ENCODE data around the gene CBLN4.

DNA sequence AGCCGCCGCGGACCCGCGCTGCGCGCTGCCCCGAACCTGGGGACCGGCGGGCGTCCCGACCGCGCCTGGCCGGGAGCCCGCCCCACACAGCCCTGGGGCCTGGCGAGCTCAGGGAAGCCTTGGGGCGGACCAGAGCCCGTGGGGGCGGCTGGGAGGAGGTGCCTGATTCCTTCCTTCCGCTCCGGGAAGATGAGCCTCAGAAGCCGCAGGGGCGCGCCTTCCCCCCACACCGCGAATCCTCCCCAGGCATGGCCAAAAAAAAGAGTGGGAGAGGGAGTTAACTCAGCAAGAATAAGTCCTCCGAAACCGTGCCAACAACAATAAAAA lies at the start of gene CBLN4:
- TF ChIP-seq, protein P1, sequence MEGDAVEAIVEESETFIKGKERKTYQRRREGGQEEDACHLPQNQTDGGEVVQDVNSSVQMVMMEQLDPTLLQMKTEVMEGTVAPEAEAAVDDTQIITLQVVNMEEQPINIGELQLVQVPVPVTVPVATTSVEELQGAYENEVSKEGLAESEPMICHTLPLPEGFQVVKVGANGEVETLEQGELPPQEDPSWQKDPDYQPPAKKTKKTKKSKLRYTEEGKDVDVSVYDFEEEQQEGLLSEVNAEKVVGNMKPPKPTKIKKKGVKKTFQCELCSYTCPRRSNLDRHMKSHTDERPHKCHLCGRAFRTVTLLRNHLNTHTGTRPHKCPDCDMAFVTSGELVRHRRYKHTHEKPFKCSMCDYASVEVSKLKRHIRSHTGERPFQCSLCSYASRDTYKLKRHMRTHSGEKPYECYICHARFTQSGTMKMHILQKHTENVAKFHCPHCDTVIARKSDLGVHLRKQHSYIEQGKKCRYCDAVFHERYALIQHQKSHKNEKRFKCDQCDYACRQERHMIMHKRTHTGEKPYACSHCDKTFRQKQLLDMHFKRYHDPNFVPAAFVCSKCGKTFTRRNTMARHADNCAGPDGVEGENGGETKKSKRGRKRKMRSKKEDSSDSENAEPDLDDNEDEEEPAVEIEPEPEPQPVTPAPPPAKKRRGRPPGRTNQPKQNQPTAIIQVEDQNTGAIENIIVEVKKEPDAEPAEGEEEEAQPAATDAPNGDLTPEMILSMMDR (IDR thresholded peaks at IDR 0.05): no peak
- TF ChIP-seq POLR2A (IDR thresholded peaks at IDR 0.05): no peak

All from tibial nerve (tissue), 3 donors.